Cardiac septum (tissue), 1 donor: ENCODE data around the gene ACP3. TPM values are rescaled to one million over a fixed set of nuclear protein-coding genes. Genes with fewer than 3 reads are reported as not detected.
"Not testable (repeated sequence)": the region's sequence is repeated elsewhere in the genome, so short reads cannot be mapped to it uniquely, and the experiment has no call there.

Source experiments
- DNase-seq: peaks from one replicate; pipeline ENCODE4 v3.0.0-alpha.2; 2020; ENCODE audit warnings: low spot score
- intact Hi-C: fragments of 100-400 bp; cut with DNase I; formaldehyde crosslinking; loops from one replicate; pipeline ENCODE4 v1.14.0; 2022
- total RNA-seq: library from RNA; stranded (reverse); fragmentation: NEBNext Ultra II Directional; extraction: Animal tissue kit (Norgen Biotek cat#: 25700); gene quantifications from one replicate; pipeline ENCODE4 v1.2.1, GENCODE V29; 2021
- donor health status: DM: no; HTN: no; CAD: no.

Gene ACP3
- total RNA-seq, 1 donor from 2014 or later: 0.78 TPM

GRCh38 chr3:132352556-132353143 lies 35.4 kb downstream of the ACP3 start:
- DNase-seq: no peak
- intact Hi-C loops: loop anchor here (2.0 to 10.0 kb wide), 2 partner anchors 46 to 102 kb away; no protein-coding TSS in a partner anchor

- DNase-seq: no peak
- intact Hi-C loops: loop anchor here (10.0 kb wide), 1 partner anchor 100 kb away; no protein-coding TSS in a partner anchor
Measured at GRCh38 chr3:132354916-132355702, 37.9 kb downstream of the ACP3 start.

GRCh38 chr3:132356568-132356967 lies 39.4 kb downstream of the ACP3 start:
- DNase-seq: no peak
- intact Hi-C loops: loop anchor here (10.0 kb wide), 1 partner anchor 98 kb away; no protein-coding TSS in a partner anchor

- no peak for DNase-seq
- intact Hi-C loops: no loop called here
Measured at GRCh38 chr3:132360717-132361116, 43.5 kb downstream of the ACP3 start.

- intact Hi-C loops: no loop called here
Measured at GRCh38 chr3:132362329-132362728, 45.1 kb downstream of the ACP3 start.

GRCh38 chr3:132368515-132368914 lies 51.3 kb downstream of the ACP3 start:
- intact Hi-C loops: no loop called here
- no peak for DNase-seq

More at GRCh38 chr3:132362329-132362728, 45.1 kb downstream of the ACP3 start:
- DNase-seq: no peak

GRCh38 chr3:132368962-132369361 lies 51.8 kb downstream of the ACP3 start:
- intact Hi-C loops: no loop called here
- DNase-seq: no peak

- intact Hi-C loops, DNase-seq: not testable (repeated sequence)
Measured at GRCh38 chr3:132376945-132377354, 59.7 kb downstream of the ACP3 start.

- intact Hi-C loops: no loop called here
- DNase-seq: no peak
Measured at GRCh38 chr3:132378048-132378762, 61.0 kb downstream of the ACP3 start.

- intact Hi-C loops: no loop called here
- DNase-seq: no peak
Measured at GRCh38 chr3:132378846-132379245, 61.6 kb downstream of the ACP3 start.

- DNase-seq: no peak
- intact Hi-C loops: no loop called here
Measured at GRCh38 chr3:132380920-132381319, 63.7 kb downstream of the ACP3 start.

GRCh38 chr3:132381348-132381944 lies 64.2 kb downstream of the ACP3 start:
- DNase-seq: no peak
- intact Hi-C loops: no loop called here

GRCh38 chr3:132382267-132382666 lies 65.1 kb downstream of the ACP3 start:
- intact Hi-C loops: no loop called here
- DNase-seq: no peak

GRCh38 chr3:132382688-132383194 lies 65.5 kb downstream of the ACP3 start:
- intact Hi-C loops: no loop called here
- no peak for DNase-seq

GRCh38 chr3:132386259-132386658 lies 69.1 kb downstream of the ACP3 start:
- intact Hi-C loops: no loop called here
- no peak for DNase-seq

GRCh38 chr3:132392675-132393074 lies 75.5 kb downstream of the ACP3 start:
- DNase-seq, intact Hi-C loops: not testable (repeated sequence)

- intact Hi-C loops: no loop called here
- no peak for DNase-seq
Measured at GRCh38 chr3:132394320-132394719, 77.1 kb downstream of the ACP3 start.

GRCh38 chr3:132395126-132395525 lies 77.9 kb downstream of the ACP3 start:
- intact Hi-C loops: no loop called here
- no peak for DNase-seq

- no peak for DNase-seq
Measured at GRCh38 chr3:132396255-132396654, 79.0 kb downstream of the ACP3 start.

GRCh38 chr3:132396776-132397175 lies 79.6 kb downstream of the ACP3 start:
- intact Hi-C loops: not testable (repeated sequence)

More at GRCh38 chr3:132396255-132396654, 79.0 kb downstream of the ACP3 start:
- intact Hi-C loops: no loop called here

More at GRCh38 chr3:132396776-132397175, 79.6 kb downstream of the ACP3 start:
- DNase-seq: not testable (repeated sequence)
